Superior temporal gyrus (tissue), 1 donor: ENCODE data around the gene PPARG.
"Not testable (repeated sequence)": the region's sequence is repeated elsewhere in the genome, so short reads cannot be mapped to it uniquely, and the experiment has no call there.

Source experiments
- DNase-seq: peaks from one replicate; pipeline ENCODE4 v3.0.0-alpha.2; 2016; ENCODE audit errors: extremely low spot score

The PPARG gene

GRCh38 chr3:12440927-12441714 lies 152.3 kb downstream of the PPARG start:
- no peak for DNase-seq

- no peak for DNase-seq
Observed at GRCh38 chr3:12442654-12443501, 154.0 kb downstream of the PPARG start.

- DNase-seq: no peak
Observed at GRCh38 chr3:12443781-12444522, 155.1 kb downstream of the PPARG start.

- no peak for DNase-seq
Observed at GRCh38 chr3:12444582-12445471, 156.0 kb downstream of the PPARG start.

GRCh38 chr3:12445523-12446240 lies 156.8 kb downstream of the PPARG start:
- DNase-seq: no peak

DNA sequence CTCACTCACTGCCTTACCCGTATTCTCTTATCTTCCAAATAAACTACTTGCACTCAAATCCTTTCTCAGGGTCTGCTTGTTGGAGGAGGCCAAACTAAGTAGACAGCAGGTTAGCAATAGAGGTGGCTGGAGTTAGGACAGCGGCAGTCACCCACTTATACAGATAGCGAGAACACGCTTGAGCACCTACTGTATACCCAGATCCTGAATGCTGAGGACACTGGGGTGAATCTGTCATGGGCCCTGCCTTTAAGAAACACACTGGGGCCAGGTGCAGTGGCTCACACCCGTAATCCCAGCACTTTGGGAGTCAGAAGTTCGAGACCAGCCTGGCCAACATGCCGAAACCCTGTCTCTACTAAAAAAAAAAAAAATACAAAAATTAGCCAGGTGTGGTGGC lies 157.4 kb downstream of the PPARG start:
- no peak for DNase-seq

GRCh38 chr3:12447075-12447474 lies 158.2 kb downstream of the PPARG start:
- DNase-seq: no peak

GRCh38 chr3:12448404-12449202 lies 159.7 kb downstream of the PPARG start:
- not testable (repeated sequence) for DNase-seq

DNA sequence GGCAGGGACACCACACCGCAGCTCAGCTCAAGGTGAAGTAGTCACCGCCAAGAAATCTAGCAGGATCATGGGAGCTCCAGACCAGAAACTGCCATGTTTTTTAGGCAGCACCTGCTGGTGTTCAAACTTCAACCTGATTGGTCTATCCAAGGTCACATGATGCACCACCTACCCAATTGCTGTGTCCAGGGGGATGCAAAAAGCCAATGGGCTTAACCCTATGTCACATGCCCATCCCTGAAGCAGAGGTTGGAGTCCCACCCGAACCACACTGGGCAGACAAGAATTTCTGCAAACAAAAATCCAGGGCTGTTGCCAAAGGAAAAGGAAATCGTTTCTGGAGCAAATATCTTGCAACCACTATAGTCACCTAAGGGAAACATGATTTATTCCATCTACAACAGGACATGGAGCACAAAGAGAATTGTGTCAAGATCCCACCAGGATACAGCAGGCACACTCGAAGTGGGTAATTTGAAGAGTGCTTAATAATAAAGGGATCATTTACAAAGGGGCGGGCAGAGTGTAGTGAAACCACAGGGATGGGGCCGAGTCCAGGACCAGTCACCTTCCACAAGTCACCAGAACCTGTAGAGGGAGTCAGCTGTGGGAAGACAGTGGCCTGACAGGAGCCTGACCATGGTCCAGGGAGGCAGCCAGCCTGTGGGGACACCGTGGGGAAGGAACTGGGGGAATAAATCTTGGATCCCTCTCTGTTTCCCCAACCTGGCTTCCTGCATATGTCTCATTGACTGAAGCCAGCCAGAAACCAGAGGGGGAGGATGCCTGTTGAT lies 161.2 kb downstream of the PPARG start:
- no peak for DNase-seq

DNA sequence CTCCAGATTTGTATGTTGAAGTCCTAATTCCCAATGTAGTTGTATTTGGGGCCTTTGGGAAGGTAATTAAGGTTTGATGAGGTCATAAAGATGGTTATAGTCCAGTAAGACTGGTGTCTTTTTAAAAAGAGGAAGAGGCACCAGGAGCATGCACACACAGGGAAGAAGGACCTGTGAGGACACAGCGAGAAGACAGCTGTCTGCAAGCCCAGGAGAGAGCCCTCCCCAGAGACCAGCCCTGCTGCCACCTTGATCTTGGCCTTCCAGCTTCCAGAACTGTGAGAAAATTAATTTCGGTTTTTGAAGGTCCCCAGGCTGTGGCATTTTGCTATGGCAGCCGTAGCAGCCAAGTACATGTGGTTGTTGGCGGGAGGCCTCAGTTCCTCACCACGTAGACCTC lies 162.6 kb downstream of the PPARG start:
- DNase-seq: no peak

DNA sequence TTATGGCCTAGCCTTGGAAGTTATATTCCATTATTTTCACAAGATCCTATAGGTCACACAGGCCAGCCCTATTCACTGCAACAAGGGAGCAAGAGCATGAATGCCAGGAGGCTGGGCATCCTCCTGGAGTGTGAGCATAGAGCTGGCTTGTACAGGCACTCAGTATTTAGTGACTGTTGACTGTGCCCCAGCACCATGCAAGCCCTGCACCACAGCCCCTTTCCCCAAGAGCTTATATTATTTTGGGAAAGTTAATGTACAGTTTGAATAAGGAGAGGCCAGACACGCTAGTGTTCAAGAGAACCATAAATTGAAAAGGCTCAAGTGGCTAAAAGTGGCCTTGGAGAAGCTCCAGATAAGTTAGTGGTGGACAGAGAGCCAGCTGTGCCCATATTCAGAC lies 163.1 kb downstream of the PPARG start:
- no peak for DNase-seq

DNA sequence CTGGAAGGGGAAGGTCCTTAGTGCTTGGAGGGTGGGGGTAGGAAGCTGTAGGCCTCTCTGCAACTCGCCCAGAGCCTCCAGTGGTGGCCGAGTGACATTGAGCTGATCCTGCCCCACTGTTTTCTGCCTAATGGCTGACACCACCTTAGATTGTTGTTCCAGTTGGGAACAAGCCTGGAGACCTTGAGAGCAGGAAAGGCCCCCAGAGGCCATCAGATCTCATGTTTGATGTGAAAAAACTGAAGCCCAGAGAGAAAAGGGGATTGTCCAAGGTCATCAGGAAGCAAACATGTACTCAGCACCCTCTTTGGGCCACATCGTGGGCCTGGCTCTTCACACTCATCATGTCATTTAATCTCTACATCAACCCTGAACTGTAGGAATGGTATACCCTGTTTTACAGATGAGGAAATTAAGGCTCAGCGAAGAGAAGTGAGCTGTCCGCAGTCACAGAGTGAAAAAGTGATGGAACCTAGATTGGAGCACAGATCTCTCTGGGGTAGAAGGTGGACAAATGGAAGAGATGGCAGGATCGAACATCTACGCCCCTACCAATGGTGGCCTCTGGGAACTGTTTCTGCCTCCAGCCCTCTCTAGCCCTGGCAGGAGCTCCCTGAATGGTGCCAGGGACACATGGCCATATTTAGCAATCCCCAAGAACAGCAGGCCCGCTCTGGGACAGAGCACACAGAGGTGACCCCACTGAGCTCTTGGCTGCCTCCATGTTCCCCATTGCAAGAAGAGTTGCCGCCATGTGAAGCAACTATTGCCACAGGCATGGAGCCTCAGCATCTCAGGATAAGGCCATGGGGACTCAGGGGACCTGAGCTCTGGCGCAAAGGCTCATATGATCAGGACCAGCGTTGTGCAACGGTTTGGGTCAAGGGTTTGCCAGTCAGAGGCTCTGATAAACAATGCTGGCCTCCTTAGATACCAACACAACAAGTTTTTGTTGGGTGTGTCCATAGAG lies 163.8 kb downstream of the PPARG start:
- no peak for DNase-seq

GRCh38 chr3:12454076-12454815 lies 165.4 kb downstream of the PPARG start:
- DNase-seq: no peak

DNA sequence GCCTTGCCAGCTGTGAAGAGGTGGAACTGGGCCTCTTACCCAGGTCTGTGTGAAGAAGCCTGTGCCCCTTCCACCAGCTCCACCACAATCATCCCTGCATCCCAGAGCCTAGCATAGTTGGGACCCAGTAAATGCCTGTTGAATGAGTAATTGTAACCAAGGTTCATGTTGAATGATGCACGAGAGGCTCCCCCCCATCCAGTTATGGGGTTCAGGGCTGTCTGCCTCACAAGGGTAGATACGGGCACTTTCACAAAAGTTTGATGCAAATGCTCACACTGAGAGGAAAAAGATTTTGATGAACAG lies 165.9 kb downstream of the PPARG start:
- no peak for DNase-seq

GRCh38 chr3:12455740-12456139 lies 166.9 kb downstream of the PPARG start:
- DNase-seq: no peak

GRCh38 chr3:12456441-12456840 lies 167.6 kb downstream of the PPARG start:
- DNase-seq: no peak

DNA sequence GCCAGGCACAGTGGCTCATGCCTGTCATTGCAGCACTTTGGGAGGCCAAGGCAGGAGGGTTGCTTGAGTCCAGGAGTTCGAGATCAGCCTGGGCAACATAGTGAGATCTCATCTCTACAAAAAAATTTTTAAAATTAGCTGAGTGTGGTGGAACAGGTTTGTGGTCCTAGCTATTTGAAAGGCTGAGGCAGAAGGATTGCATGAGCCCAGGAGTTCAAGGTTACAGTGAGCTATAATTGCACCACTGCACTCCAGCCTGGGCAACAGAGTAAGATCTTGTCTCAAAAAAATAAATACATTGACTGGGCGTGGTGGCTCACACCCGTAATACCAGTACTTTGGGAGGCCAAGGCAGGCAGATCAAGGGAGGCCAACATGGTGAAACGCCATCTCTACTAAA lies 168.5 kb downstream of the PPARG start:
- DNase-seq: not testable (repeated sequence)
